GM12892 (cell line): Measurements from ENCODE around the gene CTNNB1.

ENCODE experiments used
- POLR2A ChIP-seq: IDR thresholded peaks from 2 replicates; pipeline ENCODE4 v1.6.1; 2011; ENCODE audit warnings: low read depth, low read length, control low read depth
- POLR2AphosphoS5 ChIP-seq: IDR thresholded peaks from 2 replicates; pipeline ENCODE4 v1.6.1; 2011; ENCODE audit warnings: low read depth, low read length, control low read depth
- TAF1 ChIP-seq: IDR thresholded peaks from 2 replicates; pipeline ENCODE4 v1.6.1; 2011; ENCODE audit warnings: low read depth, mild to moderate bottlenecking, control low read depth, low read length, borderline replicate concordance

DNA sequence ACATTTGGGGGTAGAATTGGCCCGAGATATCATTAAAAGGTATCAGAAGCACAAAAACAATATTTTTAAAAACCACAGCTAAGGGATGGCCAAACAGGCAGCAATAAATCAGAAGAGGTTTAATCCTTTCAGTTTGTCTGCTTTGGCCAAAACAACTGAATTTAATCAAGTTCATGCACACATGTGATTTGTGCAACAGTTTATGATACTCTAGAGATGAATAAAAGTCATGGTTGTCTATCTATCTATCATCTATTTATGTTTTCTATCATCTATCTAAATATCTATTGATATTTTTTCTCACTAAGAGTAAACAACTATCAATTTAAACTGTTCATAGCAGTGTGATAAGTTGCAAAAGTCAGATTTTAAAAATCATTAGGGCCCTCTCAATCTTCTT is 13.0 kb upstream of the CTNNB1 start:
- no peak for TF ChIP-seq TAF1
- TF ChIP-seq POLR2A = no peak
- no peak for TF ChIP-seq POLR2AphosphoS5
